Thyroid gland (tissue), 4 donors: Measurements from ENCODE around the gene TMEM120B. TPM values are rescaled to one million over a fixed set of nuclear protein-coding genes. Genes with fewer than 3 reads are reported as not detected.
A peak's percentile ranks its signal among the peaks of the same experiment; 100 is the strongest.

Experiments used
- DNase-seq, 2 donors: peaks; one replicate each; pipeline ENCODE4 v3.0.0-alpha.2; 2019
- H3K27ac ChIP-seq, 3 donors: fragments of 200-600 bp; sonication (generic); 1 replicate in 2 of 3; 2 replicates in 1 of 3; pipeline ENCODE4 v1.5.1; 2016 to 2019; ENCODE audit warnings: mild to moderate bottlenecking in 1 of 3, moderate library complexity in 1 of 3
- H3K27me3 ChIP-seq: fragments of 200-600 bp; sonication (generic); one replicate; pipeline ENCODE4 v1.5.1; 2019
- H3K36me3 ChIP-seq, 2 donors: fragments of 200-600 bp; sonication (generic); one replicate each; pipeline ENCODE4 v1.5.1; 2016 to 2019
- H3K4me1 ChIP-seq, 2 donors: fragments of 200-600 bp; sonication (generic); one replicate each; pipeline ENCODE4 v1.5.1; 2017 to 2019
- H3K4me3 ChIP-seq, 3 donors: fragments of 200-600 bp; sonication (generic); replicated peaks in 1 of 3; 1 replicate in 2 of 3; 2 replicates in 1 of 3; pipeline ENCODE4 v1.5.1; 2016; ENCODE audit warnings: mild to moderate bottlenecking in 1 of 3
- H3K9me3 ChIP-seq: fragments of 200-600 bp; sonication (generic); one replicate; pipeline ENCODE4 v1.5.1; 2017
- CTCF ChIP-seq, 6 experiments: fragments of 200-600 bp in 3 of 6; fragments of 450-650 bp in 3 of 6; sonication (generic) in 3 of 6; IDR thresholded peaks; one replicate each; pipeline ENCODE4 v1.5.1; 2016 to 2019; ENCODE audit warnings: antibody characterized with exemption in 6 of 6, mild to moderate bottlenecking in 2 of 6, inconsistent platforms in 1 of 6, moderate library complexity in 1 of 6
- POLR2A ChIP-seq, 2 donors: fragments of 450-650 bp; IDR thresholded peaks; one replicate each; pipeline ENCODE4 v1.6.1; 2017; ENCODE audit warnings: antibody characterized with exemption in 2 of 2, mild to moderate bottlenecking in 2 of 2, moderate library complexity in 1 of 2
- WGBS, 2 donors: methylation state at CpG; one replicate each; pipeline ENCODE4 v1.1.5; 2017; 5-methylcytosine and 5-hydroxymethylcytosine counted together
- intact Hi-C: fragments of 100-400 bp; cut with DNase I; formaldehyde crosslinking; loops from one replicate; pipeline ENCODE4 v1.15.1; 2023
- total RNA-seq, 4 donors: library from RNA; depleted of rRNA; stranded (reverse); fragments of >200 nt; gene quantifications; one replicate each; pipeline ENCODE4 v1.2.3, GENCODE V29; 2016

TMEM120B gene
- total RNA-seq, 4 donors from 2014 or later = 12.5 to 15.4 (median 14.2) TPM

GRCh38 chr12:121773011-121773777 is 60.6 kb downstream of the TMEM120B start:
- H3K9me3 ChIP-seq = no peaks in the 10 kb centered on the region
- WGBS, 2 donors = 40 to 62% methylated on average over 5 to 9 of the region's 14 CpGs
- intact Hi-C loops = loop anchor here (5.0 kb wide), 1 partner anchor 71 kb away; no protein-coding TSS in a partner anchor
- no peak overlapping the region for H3K4me3 ChIP-seq
- DNase-seq = peak; percentile 86 to 89
- peaks cover 40 to 60% of the 10 kb centered on the region in 2 donors for H3K4me1 ChIP-seq
- no peaks in the 10 kb centered on the region for H3K27me3 ChIP-seq
- H3K36me3 ChIP-seq = no peaks in the 10 kb centered on the region
- TF ChIP-seq CTCF (IDR thresholded peaks at IDR 0.05) (peak; percentile 64 to 97 (median 85)), POLR2A (IDR thresholded peaks at IDR 0.05) (peak in 1 of 2 donors; percentile 28)
- peak overlapping the region; percentile 89 to 98 (median 96) for H3K27ac ChIP-seq

- TF ChIP-seq POLR2A (IDR thresholded peaks at IDR 0.05) (no peak), CTCF (IDR thresholded peaks at IDR 0.05) (no peak)
- intact Hi-C loops = loop anchor here (5.0 kb wide), 1 partner anchor 73 kb away; no protein-coding TSS in a partner anchor
- peak; percentile 93 to 95 for DNase-seq
- Histone ChIP-seq H3K4me3 (no peak overlapping the region), H3K4me1 (peaks cover 37 to 50% of the 10 kb centered on the region in 2 donors), H3K27me3 (no peaks in the 10 kb centered on the region), H3K27ac (peak overlapping the region; percentile 89 to 98 (median 96)), H3K9me3 (no peaks in the 10 kb centered on the region), H3K36me3 (no peaks in the 10 kb centered on the region)
- WGBS, 2 donors = 34 to 50% methylated on average over 1 to 13 of the region's 14 CpGs
Measured at GRCh38 chr12:121774968-121775474, 62.5 kb downstream of the TMEM120B start.

GRCh38 chr12:121775501-121775900 is 62.9 kb downstream of the TMEM120B start:
- 63 to 65% methylated on average over 16 of the region's 16 CpGs for WGBS, 2 donors
- H3K27me3 ChIP-seq = no peaks in the 10 kb centered on the region
- no peak overlapping the region for H3K4me3 ChIP-seq
- peak in 1 of 2 donors; percentile 41 for DNase-seq
- H3K9me3 ChIP-seq = no peaks in the 10 kb centered on the region
- peak overlapping the region; percentile 89 to 98 (median 96) for H3K27ac ChIP-seq
- TF ChIP-seq CTCF (IDR thresholded peaks at IDR 0.05) (no peak), POLR2A (IDR thresholded peaks at IDR 0.05) (no peak)
- no peaks in the 10 kb centered on the region for H3K36me3 ChIP-seq
- peaks cover 37 to 50% of the 10 kb centered on the region in 2 donors for H3K4me1 ChIP-seq
- intact Hi-C loops = no loop called here

GRCh38 chr12:121776190-121777098 is 63.9 kb downstream of the TMEM120B start:
- 37 to 42% methylated on average over 14 to 22 of the region's 24 CpGs for WGBS, 2 donors
- DNase-seq = peak; percentile 80 to 86
- intact Hi-C loops = no loop called here
- H3K27me3 ChIP-seq = no peaks in the 10 kb centered on the region
- TF ChIP-seq CTCF (IDR thresholded peaks at IDR 0.05) (peak; percentile 76 to 93 (median 80)), POLR2A (IDR thresholded peaks at IDR 0.05) (no peak)
- H3K36me3 ChIP-seq = no peaks in the 10 kb centered on the region
- no peaks in the 10 kb centered on the region for H3K9me3 ChIP-seq
- H3K4me3 ChIP-seq = no peak overlapping the region
- H3K27ac ChIP-seq = peak overlapping the region; percentile 89 to 98 (median 96)
- H3K4me1 ChIP-seq = peaks cover 40 to 53% of the 10 kb centered on the region in 2 donors
